ENCODE results near the gene CPZ.

The CPZ gene

DNA sequence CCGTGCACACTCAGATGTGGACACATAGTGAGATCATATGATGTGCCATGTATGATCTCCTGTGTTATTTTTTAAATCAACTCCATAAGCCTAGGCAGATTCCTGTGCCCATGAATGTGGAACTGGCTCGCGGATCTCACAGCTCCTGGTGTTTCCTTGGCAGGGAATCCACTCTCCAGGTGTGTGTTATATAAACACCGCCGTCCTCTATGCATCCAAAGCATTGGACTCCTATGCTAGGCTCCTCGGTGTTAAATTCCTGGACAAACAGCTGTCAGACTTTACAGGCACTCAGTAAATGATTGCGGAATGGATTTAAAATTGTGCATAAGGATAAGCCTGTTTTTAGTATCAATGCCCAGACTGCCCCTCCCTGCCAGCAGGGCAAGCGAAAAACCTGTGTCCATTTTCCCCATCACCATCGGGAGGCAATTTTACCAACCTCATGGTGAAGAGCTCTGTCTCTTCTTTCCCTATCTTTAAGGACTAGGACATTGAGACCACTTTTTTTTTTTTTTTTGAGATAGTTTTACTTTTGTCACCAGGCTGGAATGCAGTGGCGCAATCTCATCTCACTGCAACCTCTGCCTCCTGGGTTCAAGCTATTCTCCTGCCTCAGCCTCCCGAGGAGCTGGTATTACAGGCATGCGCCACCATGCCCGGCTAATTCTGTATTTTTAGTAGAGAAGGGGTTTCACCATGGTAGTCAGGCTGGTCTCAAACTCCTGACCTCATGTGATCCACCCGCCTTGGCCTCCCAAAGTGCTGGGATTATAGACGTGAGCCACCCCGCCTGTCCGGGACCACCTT is 36.0 kb upstream of the CPZ start:
- TF ChIP-seq, protein P1, sequence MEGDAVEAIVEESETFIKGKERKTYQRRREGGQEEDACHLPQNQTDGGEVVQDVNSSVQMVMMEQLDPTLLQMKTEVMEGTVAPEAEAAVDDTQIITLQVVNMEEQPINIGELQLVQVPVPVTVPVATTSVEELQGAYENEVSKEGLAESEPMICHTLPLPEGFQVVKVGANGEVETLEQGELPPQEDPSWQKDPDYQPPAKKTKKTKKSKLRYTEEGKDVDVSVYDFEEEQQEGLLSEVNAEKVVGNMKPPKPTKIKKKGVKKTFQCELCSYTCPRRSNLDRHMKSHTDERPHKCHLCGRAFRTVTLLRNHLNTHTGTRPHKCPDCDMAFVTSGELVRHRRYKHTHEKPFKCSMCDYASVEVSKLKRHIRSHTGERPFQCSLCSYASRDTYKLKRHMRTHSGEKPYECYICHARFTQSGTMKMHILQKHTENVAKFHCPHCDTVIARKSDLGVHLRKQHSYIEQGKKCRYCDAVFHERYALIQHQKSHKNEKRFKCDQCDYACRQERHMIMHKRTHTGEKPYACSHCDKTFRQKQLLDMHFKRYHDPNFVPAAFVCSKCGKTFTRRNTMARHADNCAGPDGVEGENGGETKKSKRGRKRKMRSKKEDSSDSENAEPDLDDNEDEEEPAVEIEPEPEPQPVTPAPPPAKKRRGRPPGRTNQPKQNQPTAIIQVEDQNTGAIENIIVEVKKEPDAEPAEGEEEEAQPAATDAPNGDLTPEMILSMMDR (conservative IDR thresholded peaks at IDR 0.05; ENCODE audit: low read depth) = no peak
- CTCF ChIA-PET = no interaction called here

DNA sequence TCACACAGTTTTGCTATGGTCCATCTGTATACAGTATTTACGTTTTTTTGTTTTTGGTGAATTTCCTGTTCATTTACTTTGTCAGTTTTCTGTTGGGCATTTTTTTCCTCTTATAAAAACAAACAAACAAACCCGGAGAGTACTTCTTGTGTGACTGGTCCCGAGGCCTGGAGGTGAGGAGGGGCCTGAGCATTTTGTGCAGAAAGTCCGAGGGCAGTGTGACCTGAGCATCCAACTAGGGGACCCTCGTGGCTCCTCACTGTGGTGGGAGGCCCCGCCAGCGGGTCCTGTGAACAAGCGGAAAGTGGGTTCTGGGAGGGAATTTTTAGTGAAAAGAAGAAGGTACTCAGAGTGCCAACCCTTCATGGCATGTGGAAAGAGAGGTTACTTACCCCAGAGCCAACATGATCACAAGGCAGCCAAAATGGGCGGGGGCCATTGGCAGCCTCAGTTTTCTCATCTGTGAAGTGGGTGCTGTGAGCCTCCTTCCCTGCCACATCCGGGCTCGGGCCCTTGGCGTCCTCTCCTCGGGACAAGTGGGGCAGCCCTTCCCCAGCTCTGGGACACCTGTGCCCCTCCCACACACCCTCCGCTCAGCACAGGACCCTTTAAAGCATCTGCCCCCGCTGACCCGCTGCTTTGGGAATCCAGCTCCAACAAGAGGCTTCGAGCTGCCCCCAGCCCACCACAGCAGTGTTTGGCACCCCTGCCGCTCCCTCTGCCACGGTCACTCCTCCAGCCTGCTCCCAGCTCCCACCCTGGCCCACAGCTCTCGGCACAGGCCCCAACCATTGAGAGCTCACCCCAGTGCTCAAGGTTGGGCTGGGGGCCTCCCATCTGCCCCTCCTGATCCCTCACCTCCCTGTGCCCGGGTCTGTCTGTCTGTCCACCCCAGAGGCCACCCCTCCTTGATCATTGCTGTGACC is 35.2 kb upstream of the CPZ start:
- POLR2A ChIA-PET (ENCODE audit: low non-redundant PET) = no interaction called here
- TF ChIP-seq, protein P1 (conservative IDR thresholded peaks at IDR 0.05; ENCODE audit: low read depth) = no peak
- no peak overlapping the region for H3K27ac ChIP-seq
- no peak for DNase-seq (ENCODE audit: low spot score)
- CTCF ChIA-PET = no interaction called here

More for the DNA sequence above, 36.0 kb upstream of the CPZ start:
- H3K27ac ChIP-seq = no peak overlapping the region
- POLR2A ChIA-PET (ENCODE audit: low non-redundant PET) = no interaction called here
- DNase-seq (ENCODE audit: low spot score) = no peak

- H3K27ac ChIP-seq = no peak overlapping the region
- TF ChIP-seq, protein P1 (conservative IDR thresholded peaks at IDR 0.05; ENCODE audit: low read depth) = no peak
- POLR2A ChIA-PET (ENCODE audit: low non-redundant PET) = no interaction called here
- CTCF ChIA-PET = no interaction called here
- no peak for DNase-seq (ENCODE audit: low spot score)
Measured at GRCh38 chr4:8558080-8558960, 34.2 kb upstream of the CPZ start.

DNA sequence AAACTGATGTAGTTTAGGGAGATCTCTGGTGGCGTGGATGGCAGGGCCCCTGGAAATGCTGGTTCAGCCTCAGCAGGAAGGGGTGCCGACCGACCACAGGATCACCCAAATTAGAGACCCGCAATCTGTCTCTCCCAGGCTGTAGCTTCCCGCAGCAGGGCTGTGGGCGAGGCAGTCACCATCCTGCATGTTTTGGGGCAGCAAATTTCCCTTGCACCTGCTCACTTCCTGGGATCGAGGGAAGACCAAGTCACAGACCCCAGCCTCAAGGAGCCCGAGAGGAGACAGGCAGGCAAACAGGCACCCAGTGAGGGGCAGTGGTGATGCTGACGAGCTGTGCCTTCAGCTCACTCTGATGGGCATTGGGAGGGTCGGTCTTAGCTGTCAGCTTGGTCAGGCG is 33.6 kb upstream of the CPZ start:
- ChIA-PET CTCF (no interaction called here), POLR2A (ENCODE audit: low non-redundant PET) (no interaction called here)

GRCh38 chr4:8559524-8560264 is 32.9 kb upstream of the CPZ start:
- H3K27ac ChIP-seq = no peak overlapping the region
- CTCF ChIA-PET = no interaction called here
- TF ChIP-seq, protein P1 (conservative IDR thresholded peaks at IDR 0.05; ENCODE audit: low read depth) = no peak
- POLR2A ChIA-PET (ENCODE audit: low non-redundant PET) = no interaction called here
- no peak for DNase-seq (ENCODE audit: low spot score)

More for the DNA sequence above, 33.6 kb upstream of the CPZ start:
- TF ChIP-seq, protein P1 (conservative IDR thresholded peaks at IDR 0.05; ENCODE audit: low read depth) = no peak
- no peak overlapping the region for H3K27ac ChIP-seq
- DNase-seq (ENCODE audit: low spot score) = no peak
